HG03108 (cell line): ENCODE results near the gene SH3GL3.

Experiments used
- ATAC-seq: cut with Tn5 transposase; IDR thresholded peaks from one replicate; pipeline ENCODE4 v1.9.1; 2021; ENCODE audit warnings: moderate library complexity; ENCODE audit not compliant: unreplicated experiment

SH3GL3 gene

DNA sequence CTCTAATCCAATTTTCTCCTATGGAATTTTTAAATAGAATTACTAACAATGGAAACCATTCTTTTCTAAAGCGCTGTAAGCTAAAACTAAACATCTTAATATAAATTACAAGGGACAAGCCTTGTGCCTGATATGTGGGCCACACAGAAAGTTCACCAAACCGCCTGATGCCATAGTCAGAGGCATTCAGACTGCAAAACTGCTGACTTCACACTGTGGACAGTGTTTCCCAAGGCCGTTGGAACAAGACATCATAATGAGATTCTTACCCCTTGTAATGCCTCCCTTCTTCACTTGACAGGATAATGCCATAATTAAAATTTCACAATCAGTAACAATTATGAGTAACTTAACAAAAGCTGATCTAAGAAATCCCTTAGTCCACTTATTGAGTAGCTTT lies 14.9 kb downstream of the SH3GL3 start:
- ATAC-seq: no peak

DNA sequence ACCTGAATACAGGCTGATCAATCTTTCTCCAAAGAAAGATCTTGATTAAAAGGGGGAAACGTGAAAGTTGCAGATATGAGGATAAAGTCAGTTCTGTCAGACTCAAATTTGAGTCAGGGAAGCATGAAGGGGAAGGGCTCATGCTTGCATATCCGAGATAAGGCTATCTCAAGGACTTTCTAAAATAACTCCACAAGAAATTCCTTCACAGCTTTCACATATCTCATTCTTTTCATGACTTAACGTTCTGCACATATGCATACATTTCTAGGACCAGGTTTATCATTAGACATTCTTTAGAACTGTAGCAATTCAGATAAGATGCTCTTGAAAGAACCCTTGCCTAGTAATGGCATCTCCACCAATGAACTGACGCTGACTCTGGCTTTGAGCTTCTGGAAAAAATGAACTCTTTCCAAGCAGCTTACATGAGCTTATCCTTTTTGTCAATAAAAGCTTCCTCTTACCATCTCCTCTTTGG lies 15.9 kb downstream of the SH3GL3 start:
- no peak for ATAC-seq

DNA sequence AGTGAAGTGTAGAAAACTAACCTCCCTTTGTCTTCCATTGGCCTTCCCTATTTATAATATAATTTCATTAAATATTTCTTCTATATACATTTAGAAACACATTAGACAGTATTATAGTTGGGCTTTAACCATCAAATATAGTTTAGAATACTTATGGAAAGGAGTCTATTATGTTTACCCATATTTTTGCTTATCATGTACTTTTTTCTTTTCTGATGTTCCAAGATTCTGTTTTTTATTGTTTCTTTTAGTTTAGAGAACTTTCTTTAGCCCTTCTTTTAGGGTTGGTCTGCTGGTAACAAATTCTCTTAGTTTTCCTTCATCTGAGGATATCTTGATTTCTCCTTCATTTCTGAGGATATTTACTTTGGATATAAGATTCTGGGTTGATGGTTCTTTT lies 23.7 kb downstream of the SH3GL3 start:
- ATAC-seq: no peak

DNA sequence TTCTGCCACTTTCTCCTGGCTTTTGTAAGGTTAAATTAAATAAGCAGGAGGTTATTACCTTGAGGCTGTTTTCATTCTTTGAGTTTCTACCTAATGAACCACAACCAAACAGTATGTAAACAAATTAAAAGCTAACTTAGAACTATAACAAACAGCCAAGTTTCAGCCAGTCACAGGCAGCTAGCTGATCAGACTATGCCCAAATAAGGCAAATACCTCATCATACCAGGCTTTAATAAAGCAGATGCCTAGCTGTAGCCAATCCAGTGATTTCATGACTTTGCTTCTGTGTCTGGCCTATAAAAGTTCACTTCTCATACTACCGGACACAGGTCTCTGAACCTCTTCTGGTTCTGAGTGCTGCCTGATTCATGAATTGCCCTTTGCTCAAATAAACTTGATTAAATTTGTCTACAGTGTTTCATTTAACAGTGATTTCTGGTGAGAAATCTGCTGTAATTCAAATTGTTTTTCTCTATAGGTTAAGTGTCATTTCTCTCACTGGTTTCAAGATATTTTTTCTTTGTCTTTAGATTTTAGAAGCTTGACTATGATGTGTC lies 24.2 kb downstream of the SH3GL3 start:
- ATAC-seq: no peak

DNA sequence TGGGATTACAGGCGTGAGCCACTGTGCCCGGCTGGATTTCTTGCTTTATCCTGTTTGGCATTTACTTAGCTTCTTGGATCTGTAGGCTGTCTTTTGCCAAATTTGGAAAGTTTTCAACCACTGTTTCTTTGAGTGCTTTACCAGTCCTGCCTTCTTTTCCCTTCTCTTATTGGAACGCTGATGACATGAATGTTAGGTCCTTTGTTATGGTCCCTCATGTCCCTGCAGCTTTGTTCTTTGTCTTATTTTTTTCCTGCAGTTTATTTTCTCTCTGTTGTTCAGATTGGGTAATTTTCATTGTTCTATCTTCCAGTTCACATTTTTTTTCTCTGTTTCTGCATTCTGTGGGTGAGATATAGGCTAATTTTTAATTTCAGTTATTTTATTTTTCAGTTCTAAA lies 25.0 kb downstream of the SH3GL3 start:
- ATAC-seq: no peak

DNA sequence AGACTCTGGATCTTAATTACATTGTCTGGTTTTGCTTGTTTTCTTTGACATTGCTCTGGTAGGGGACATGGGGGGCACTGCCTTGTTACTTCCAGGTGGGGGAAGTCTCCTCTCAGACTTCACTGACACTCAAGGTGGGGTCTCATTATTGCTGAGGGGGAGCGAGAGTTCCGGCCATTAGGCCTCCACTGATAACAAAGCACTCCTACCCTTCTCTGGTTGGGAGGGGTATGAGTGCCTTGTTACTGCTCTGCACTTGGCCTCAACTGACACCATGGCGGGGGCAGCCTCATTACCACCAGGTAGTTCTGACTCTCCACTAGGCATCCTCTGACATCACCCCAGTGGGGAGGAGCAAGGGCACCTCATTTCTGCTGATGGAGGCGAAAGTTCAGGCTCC lies 25.7 kb downstream of the SH3GL3 start:
- ATAC-seq: no peak

DNA sequence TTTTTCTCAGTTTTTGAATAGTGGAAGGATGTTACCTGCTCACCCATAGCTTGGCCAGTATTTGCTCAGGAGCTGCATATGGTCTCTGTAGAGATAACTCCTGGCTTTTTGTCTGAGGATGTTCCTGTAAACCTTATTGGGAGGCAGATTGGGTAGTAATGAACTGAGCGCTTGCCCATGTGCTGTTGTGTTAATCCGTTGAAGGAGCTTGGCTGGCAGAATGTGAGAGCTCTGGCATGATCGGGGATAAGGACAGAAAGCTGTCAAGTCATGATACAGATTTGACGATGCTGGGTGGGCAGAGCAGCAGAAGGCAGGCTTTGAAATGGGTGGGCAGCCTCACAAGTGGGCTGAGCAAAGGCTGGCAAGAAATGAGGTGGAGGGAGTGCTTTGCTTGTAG lies 27.4 kb downstream of the SH3GL3 start:
- ATAC-seq: no peak

DNA sequence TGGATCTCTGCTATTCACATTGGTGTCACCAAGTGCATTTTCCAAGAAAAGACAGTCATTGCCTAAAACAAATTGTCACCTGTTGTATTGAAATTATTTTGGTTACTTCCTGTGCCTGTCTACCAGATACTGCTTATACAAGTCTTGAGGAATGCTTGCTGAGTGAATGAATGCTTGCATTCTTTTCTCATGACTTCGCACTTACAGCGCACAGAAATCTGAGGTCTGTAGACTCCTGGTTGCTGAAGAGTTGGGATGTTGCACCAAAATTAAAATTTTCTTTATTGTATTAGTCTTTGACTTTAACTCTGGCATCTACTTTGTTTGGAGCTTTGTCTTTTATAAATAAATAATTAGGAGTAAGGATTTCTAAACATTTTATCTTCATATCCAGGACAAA lies 28.4 kb downstream of the SH3GL3 start:
- ATAC-seq: no peak

DNA sequence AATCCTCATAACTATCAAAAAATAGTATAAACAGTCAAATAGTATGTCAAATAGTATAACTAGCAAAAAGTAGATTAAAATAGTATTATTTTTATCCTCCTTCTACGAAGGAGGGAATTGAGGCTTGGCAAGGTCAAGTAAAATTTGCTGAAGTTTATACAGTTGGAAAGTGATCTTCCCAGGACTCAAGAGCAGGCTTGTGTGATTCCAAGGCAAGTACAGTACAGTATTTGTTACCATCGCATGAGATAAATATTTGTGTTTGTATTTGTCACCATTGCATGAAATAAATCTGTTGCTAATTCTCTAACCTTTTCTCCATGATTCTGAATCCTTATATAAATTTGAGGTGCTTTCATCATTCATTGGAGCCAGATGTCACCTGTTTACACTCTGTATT lies 28.9 kb downstream of the SH3GL3 start:
- ATAC-seq: no peak

DNA sequence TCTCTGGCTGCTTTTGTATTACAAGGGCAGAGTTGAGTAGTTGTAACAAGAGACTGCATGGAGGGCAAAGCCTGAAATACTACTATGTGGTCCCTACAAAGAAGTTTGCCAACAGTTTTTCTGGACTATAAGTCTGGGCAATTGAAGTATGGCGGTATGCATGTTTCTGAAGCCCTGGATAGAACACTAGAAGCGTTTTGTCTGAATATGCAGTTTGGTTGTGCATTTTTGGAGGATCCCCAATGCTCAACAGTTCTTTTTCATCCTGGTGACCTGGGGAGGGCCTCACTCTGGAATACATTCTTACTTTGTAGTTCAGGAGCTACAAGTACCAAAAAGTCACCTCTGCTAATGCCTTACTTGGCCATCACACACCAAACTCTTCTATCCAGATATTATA lies 29.6 kb downstream of the SH3GL3 start:
- no peak for ATAC-seq

DNA sequence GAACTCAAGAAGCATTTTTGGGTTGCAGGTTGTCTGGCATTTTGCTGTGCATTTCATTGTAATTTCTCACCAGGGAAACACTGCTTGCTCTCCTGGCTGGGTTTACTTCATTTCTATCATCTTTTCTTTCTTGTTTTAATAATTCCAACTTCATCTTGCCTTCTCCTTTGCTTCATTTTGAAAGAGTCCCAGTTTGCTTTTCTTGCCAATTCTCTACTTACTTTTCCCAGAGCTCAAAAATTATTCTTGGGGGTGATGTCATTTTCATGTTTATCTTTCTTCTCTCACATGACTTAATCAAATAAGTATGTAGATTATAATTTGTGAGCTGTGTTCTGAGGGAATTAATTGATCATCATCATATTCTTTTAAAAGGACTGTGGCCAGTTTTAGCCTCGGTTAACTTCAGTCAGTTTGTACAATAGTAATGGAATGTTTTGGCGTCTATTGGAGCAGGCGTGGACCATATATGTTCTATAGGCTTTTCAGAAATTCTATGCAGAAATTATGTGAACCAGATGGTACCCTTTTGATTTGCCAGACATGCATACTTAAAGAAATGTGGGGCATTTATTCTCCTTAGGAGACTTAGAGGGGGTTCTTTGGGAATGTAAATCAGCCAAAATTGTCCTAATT lies 30.1 kb downstream of the SH3GL3 start:
- ATAC-seq: no peak

DNA sequence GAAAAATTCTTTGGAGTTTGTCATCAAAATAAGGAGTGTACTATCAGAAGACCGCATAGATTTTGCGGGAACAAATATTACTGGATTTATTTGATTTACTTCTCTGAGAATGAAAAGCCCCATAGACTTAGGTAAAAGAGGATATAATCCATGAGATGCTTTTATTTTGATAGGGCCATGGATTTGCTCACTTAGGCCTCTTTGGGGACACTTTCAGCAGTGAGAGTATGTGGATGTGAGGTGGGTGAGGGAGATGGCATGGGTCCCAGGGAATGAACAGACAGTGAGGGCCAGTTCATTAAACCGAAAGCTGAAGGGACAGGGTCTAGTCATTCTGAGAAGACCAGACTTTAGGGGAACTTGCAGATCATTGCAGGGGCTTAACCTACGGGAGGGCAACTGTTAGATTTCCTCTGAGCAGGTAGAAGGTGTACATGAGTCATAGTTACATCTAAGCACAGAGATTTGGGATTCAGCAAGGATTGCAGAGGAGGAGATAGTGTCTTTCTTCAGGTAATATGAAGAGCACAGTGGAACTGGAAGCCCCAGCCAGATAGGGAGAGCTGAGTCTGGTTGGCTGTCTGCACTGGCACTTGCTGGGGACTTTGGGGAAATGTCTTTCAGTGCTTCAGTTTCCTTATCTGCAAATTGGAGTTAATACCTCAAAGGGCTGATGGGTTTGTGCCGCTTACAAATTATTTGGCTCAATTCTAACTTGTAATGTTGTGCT lies 30.8 kb downstream of the SH3GL3 start:
- ATAC-seq: no peak

DNA sequence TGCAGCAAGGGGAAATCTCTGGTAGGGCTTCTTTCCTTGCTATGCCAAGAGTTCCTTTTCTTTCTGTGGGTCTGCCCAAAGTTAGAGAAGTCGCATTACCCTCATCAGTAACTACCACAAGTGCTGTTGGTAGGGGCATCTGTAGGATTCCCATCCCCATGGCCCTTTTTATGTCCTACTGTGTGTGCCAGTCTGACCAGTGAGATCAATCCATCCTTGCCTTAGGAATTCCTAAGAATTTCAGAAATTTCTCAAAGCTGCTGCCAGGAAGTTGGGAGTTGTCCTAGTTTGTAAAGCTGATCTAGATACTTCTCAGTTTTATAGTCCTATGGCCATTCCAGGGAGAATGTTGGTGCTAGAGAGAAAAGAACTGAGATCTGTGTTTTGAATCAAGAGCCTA lies 36.5 kb downstream of the SH3GL3 start:
- ATAC-seq: no peak

DNA sequence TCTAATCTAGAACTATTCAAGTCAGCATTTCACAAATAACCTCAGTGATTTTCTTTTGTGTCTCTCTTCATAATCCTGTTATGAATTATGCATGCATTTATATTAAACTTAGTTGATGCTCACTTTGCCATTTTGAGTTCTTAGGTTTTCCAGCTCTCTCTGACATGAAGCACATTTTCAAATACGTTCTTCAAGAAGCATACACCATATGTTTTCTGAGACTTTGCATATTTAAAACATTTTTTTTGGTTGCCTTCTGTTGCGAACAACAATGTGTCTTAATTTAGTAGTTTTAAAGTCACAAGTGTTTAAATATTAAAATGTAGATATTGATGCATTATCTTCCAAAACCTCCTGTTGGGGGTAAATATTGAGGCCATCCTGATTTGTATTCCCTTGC lies 37.5 kb downstream of the SH3GL3 start:
- ATAC-seq: no peak

DNA sequence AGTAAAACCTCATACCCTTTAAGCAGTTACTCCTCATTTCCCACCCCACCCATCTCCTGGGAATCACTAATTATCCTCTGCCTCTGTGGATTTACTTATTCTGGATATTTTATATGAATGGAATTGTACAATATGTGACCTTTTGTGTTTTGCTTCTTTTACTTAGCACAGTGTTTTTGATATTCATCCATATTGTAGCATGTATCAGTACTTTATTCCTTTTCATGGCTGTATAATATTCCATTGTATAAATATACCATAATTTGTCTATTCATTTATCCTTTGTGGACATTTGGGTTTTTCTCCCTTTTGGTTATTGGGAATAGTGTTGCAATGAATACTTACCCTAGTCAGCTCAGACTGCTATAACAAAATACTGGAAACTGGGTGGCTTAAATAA lies 39.2 kb downstream of the SH3GL3 start:
- ATAC-seq: no peak

DNA sequence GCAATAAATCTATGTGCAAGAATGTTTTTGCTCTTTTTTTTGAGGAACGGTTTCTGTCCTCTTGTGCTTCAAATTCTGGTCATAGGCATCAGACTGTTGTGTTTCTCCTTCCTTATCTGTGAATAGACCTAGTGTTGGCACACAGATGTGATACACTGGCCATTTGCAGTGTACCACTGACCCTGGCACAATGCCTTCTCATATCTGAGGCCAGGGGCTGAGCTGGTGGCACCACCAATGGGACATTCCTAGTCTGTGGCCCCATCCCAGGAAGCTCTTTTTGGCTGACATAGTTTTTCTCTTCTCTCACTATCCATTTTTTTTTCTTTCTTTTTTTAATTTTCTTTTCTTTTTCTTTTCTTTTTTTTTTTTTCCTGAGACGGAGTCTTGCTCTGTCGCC lies 40.4 kb downstream of the SH3GL3 start:
- no peak for ATAC-seq

DNA sequence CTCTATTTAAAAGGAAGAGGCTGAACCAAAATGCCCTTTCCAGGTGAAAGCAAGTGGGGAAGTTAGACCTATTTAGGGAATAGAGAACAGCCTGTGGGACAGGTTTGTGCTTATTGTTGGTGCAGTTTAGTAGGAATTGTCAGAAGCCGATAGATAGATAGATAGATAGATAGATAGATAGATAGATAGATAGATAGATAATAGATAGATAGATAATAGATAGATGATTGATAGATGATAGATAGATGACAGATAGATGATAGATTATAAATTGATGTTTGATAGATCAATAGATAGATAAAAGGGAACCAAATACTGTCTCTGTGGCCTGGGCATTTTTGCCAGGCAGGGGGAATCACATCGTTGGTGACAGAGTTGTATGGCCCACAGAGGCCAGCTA lies 42.5 kb downstream of the SH3GL3 start:
- no peak for ATAC-seq

DNA sequence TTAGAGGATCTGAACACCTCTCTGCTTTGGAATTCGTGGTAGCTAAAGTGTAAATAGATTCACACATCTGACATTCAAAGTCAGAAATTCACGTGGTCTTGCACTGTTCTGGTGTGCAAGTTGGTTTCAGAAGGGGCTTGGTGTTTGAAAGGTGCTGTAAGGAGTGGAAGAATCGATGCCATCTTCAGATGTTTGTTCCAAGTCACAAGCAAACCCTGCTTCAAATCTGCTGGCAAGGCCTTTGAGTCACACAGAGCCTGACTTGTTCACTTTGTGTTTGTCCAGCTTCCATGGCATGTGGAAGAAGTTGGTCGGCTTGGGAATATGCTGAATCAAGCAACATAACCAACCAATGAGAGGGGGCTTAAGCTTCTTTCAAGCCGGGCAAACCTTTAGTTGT lies 44.3 kb downstream of the SH3GL3 start:
- no peak for ATAC-seq

DNA sequence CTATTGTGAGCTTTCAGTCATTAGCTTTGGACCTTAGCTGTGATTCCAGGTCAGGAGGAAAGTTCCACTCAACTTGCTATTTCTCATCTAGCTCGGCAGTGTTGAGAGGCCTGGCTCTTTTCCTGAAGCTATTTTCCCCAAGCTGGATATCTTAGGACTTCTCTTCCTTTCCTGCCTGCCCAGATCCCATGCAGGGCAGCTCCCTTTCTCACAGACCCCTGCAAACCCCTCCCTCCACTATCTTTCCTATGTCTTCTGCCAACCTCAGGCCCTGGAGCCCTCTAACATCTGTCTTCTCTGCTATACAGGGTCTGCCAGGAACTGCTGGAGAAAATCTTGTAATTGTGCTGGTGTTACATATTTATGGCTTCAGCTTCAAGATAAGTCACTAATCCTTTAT lies 49.6 kb downstream of the SH3GL3 start:
- ATAC-seq: no peak

DNA sequence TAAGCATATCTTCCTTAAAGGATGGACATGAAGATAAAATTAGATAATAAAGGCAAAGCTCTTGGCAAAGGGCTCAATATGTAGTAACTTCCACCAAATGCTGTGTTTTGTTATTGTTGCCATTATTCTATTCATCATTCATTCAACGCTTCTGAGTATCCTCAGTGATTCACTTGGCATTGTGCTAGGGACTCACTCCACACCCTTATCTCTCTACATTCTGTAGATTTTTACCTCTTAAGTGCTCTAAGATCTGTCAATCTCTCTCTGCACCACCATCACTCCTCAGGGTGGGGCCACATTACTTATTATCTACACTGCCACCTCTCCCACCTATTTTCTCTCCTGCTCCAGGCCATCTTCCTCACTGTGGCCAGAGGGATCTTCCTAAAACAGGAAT lies 51.2 kb downstream of the SH3GL3 start:
- ATAC-seq: no peak

DNA sequence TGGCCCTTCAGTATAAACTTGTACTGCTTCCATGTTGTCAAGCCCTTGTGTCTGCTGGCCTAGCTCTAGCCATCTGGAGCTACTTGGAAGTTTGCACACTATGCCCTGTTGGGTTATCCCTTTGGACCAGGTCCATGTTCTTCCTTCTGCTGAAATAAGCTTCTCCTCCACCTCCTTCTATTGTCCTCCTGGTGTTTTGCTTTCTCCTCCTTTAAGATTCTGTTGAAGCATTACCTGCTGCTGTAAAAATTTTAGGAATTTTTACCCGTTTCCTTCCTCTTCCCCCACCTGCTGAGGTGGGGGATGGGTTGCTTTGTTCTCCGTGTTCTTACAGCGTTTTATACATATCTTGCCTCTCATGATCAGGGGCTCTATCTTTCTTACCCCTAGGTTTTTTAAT lies 51.7 kb downstream of the SH3GL3 start:
- no peak for ATAC-seq

DNA sequence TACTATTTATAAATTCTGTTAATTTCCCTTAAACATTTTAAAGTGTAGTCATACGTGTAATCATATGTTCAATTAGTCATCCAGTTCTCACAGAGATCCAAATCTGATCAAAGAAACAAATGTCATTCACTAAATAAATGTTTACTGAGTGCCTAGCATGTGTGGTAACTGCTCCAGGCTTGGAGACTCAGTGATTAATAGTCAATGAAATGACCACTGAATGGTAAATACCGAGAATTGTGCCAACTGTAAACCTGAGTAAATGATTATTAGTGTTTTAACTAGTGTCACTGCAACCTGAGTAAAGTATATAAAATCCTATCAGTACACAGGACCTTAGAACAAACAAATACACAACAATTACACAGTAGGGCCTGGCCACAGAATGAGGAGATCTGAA lies 52.3 kb downstream of the SH3GL3 start:
- ATAC-seq: no peak
